Right forelimb (tissue), 1 donor: ENCODE measurements around the gene PDE4DIP.
"Not testable (repeated sequence)": the region's sequence is repeated elsewhere in the genome, so short reads cannot be mapped to it uniquely, and the experiment has no call there.

Experiments
- DNase-seq: peaks from one replicate; pipeline ENCODE4 v3.0.0-alpha.2; 2018

Gene PDE4DIP

DNA sequence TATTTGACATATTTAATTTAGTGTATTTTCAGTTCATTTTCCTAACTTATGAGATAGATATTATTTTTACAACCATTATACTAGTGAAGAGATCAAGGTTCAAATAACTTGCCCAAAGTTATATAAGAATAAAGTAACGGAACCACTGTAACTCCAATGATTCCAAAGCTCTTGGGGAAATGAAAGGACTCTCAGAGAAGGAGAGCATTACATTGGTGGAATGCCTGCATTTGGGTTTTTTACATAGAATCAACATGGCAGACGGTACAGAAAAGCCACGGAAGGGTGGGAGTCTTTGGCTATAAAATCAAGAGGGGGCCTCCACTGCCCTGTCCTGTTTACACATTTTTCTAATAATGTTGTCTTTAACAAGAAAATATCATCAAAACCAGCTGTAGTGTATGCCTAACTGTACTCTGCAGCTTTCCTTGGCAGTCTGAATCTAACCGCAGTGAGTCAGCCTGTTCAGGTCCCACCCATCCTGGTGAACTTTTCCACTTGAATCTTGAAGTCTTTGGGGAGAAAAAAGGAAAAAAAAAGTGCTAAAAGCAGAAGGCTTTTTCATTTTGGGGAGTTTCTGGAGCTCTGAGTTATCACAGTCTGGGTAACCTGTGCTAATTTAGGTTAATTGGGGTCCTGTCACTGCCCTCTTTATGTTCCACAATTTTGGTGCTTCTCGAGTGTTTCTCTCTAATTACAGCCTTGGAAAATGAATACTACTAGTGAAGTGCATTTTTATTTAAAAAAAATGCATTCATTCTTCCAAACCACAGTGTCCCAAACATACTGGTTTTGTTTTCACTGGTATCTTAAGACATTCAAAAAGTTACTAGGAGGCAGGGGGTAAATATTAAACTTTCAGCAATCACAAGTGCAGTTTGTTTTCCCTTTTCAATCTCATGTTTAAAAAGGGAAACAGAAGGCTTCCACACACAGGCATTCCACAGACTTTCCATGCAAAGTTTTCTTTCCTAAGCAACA is 30.5 kb downstream of the PDE4DIP start:
- DNase-seq: not testable (repeated sequence)

DNA sequence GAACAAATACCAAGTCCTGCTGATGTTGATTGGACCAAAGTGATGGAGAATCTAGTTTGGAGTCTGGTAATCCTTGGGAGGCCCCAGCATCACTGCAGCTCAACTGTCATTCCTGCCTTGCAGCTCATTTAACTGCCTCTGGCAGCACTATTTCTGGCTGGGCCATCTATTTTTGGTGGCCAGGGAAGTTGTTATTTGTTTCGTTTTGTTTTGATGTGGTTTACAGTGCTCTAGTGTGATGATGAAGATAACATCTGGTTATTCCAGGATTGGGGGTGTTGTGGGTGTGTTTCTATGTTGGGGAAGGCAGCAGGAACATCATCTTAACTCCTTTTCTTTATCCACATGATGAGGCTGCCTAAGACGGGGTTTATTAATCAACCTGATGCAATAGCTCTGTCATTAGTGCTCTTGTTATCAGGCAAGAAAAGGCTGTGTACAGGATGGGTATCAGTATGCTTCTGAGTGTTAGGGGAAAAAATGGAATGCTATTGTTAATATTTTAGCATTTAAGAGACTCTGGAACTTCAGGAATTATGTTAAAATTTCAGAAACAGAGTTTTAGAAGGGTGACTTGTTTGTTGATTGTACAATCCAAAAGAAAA is 35.7 kb downstream of the PDE4DIP start:
- DNase-seq: not testable (repeated sequence)

DNA sequence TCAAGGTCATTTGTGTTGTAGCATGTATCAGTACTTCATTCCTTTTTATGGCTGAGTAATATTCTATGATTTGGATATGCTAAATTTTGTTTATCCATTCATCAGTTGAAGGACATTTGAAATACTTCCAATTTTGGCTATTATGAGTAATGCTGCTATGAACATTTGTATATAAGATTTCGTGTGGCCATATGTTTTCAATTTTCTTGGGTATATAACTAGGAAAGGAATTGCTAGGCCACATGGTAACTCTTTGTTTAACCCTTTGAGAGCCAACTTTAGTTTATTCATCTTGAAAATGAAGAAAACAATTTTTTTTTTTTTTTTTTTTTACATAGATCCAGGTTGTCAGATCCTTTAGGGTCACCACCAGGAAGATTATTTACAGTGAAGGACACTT is 37.0 kb downstream of the PDE4DIP start:
- not testable (repeated sequence) for DNase-seq

DNA sequence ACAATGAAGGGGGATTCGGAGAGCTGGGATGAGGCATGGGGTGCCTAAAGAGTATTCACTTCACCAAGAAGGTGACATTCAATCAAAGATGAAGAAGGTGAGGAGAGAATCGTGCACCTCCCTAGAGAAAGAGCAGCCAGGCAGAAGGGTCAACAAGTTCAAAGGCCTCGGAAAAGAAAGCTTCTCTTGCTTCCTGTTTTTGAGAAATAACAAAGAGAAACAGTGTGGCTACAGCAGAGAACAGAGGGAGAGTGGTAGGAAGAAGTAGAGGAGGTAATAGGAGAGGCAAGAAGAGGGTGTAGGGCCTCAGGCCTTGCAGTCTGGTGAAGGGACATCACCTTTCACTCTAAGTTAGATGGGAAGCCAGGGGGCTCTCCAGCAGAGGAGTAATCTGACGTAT is 41.0 kb downstream of the PDE4DIP start:
- not testable (repeated sequence) for DNase-seq

DNA sequence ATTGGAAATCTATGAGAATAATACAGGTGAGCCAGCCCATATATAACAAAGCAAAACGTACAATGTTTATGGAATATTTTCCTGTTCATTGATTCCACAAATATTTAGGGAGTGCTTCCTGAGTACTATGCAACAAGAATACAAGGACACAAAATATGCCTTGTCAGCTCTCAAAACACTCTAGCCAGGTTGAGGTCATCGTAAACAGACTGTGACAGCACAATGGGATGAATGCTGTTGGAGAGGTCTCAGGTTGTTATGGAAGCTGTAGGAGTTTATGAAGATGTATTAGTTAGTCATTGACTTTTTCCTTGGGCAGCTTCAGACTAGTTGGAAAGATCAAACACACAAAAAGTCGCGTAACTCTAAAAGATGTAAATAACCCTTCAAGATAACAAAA is 42.1 kb downstream of the PDE4DIP start:
- DNase-seq: not testable (repeated sequence)

DNA sequence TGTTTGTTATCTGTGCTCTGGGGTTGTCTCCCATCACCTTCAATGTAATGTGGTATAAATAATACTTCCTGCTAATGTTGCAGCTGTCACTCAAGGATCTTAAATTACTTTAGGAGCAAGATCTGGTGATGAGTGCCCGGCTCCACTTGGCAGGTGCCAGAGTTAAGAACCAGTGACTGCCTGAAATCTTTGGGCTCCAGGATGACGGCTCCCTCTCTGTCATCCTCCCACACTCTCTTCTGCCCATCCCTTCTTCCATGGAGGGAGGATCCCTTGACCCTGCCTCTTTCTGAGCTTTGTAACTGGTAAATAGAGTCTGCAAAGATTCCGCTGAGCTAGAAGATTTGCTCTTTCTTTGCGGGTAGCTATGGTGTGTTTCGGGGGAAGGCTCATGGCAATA is 44.4 kb downstream of the PDE4DIP start:
- DNase-seq: not testable (repeated sequence)

DNA sequence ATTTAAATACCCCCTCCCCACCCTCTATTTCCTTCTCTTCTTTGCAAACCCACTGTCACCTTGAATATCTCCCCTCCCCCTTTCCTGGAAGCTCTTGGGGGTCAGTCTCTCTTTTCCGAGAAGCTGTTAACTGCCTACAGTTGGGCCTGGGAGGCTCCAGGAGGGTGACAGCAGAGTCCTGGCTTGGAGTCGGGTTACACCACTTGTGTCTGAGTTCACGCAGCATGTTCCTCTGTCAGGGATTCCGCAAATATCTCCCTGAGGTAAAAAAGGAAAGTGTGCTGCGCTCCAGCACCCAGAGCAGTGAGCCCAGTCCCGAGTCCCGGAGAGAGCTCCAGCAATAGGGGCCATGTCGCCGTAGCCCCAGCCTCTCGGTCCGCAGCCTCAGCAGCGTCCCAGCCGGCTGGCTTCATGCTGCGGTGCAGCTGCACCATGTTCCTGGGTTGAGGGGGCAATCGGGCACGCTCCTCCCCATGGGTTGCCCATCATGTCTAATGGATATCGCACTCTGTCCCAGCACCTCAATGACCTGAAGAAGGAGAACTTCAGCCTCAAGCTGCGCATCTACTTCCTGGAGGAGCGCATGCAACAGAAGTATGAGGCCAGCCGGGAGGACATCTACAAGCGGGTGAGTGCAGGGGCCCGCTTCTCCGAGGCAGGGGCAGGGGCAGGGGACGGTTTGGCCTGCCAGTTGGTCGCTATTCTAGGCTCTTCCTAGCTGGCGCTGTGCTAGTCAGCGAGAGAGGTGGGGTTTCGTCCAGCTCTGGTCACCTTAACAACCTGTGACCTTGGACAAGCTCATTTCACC is 45.2 kb downstream of the PDE4DIP start:
- not testable (repeated sequence) for DNase-seq

DNA sequence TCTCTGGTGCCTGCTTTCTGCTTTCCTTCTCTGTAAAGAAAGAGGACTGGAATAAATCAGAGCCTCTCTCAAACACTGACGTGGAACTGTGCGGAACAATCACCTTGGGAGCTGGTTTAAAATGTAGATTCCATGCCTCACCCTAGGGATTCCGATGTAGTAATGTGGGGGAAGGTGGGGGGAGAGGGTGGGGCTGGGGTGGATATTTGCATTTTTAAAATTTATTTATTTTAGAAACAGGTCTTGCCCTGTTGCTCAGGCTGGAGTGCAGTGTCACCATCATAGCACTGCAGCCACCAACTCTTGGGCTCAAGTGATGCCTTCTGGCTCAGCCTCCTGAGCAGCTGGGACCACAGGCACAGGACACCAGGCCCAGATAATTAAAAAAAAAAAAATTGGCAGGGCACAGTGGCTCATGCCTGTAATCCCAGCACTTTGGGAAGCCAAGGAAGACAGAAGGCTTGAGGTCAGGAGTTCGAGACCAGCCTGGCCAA is 45.9 kb downstream of the PDE4DIP start:
- not testable (repeated sequence) for DNase-seq

DNA sequence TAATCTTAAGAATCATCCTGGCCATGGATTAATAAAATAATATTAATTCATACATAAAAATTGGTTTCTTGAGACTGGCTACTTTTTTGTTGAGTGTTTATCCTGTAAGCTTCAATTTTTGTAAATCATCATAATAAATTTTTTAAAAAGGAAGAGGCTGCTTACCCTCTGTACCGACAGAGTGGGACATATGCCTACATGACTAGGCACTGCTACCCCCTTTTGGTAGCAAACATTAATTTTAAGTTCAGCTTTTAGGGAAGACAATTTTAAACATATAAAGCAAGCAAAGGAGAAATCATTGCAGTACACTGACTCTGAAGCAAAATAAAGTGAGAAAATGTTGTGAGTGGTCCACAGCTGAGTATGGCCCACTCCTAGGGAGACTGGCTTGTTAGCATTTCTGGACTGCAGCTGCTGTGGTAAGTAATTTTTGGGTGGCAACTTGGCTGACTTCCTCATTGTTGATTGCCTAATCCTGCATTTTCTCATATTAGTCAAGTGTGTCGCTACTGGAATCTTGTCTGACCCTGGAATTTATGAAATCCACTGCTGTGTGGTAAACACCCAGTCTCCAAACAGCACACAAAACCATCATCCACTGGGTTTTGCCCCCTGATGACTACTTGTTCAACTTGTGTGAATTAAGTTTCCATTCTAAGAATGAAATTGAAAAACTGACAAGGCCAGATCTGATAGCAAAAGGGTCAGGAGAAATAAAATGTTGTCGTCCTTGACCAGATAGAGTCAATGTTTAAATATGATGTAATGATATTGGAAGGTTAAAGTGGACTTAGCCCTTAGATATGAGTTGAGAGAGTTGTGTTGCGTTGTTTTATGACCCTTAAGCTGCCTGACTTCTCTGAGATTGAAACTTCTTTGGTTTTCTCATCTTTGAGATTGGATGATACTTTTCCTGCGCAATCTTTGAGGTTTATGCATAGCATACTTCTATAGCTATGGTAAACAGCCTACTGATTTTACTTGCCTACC is 50.4 kb downstream of the PDE4DIP start:
- DNase-seq: not testable (repeated sequence)

DNA sequence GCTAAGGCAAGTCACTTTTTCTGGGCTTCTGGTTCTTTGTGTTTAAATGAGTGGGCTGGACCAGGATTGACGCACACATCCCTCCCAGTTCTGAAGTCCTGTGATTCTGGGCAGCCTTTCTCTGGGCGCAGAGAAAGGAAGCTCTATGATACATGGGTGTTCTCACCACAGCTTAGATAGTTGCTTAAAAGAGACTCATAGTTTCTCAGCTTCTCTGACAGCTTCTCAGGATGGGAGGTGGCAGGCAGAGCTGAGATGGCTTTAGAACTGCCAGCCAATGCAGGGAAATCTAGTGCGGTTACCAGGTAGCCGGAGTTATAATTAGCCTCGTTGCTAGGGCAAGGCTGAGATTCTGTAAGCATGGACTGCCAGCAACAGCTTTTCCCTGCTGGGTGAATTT is 55.8 kb downstream of the PDE4DIP start:
- not testable (repeated sequence) for DNase-seq

DNA sequence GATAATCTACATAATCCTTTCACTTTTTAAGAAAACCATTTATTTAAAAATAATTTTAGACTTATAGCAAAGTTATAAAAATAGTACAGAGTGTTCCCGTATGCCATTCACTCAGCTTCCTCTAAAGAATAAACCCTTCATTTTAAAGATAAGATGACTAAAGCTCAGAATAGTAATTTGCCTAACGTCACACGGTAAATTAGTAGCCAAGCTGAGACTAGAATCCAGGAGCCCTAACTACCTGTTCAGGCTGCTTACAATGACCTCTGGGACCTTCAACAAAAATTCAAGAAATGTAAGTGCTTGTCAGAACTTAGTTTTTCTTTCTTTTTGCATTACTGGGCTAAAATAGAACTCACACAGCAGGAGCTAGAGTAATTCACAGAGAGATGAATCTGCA is 56.5 kb downstream of the PDE4DIP start:
- not testable (repeated sequence) for DNase-seq

DNA sequence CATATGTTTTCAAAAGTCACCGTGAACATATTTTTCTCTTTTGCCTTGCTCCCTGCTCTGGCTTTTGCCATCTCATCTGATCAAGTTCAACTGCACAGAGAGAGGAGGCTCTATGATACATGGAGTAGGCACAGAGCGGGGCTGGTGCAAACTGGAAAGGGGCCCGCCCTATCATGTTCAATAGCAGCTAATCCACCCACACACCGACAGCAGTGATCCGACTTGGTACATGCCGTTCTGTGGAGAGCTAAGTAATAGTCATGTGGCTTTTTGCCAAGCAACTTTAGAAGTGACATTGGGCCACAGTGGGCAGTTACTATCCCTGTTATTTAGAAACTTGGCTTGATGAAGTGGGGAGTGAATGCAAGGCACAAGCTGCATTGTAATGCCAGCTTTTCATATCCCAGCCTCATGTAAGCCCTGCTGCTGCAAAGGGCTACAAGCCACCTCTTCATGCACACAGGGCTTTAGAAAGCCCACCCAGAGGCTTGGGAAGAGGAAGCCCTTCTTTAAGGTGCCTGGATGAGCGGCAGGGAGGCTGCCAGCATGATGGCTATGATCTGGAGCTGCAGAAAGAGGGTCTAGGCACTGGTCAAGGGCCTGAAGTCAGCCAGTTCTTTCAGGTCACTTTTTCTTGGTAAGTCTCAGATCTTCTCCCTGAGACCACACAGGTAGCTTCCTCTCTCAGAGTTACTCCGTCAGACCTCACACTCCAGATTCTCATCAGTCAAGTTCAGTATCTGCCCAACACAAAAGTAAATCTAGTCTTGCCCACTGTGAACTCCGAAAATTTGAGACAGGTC is 57.1 kb downstream of the PDE4DIP start:
- not testable (repeated sequence) for DNase-seq

DNA sequence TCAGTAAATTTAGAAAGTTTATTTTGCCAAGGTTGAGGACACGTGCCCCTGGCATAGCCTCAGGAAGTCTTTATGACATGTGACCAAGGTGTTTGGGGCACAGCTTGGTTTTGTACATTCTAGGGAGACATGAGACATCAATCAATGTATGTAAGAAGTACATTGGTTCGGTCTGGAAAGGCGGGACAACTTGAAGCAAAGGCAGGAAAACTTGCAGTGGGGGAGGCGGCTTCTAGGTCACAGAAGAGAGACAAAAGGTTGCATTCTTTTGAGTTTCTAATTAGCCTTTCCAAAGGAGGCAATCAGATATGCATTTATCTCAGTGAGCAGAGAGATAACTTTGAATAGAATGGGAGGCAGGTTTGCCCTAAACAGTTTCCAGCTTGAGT is 57.7 kb downstream of the PDE4DIP start:
- not testable (repeated sequence) for DNase-seq

DNA sequence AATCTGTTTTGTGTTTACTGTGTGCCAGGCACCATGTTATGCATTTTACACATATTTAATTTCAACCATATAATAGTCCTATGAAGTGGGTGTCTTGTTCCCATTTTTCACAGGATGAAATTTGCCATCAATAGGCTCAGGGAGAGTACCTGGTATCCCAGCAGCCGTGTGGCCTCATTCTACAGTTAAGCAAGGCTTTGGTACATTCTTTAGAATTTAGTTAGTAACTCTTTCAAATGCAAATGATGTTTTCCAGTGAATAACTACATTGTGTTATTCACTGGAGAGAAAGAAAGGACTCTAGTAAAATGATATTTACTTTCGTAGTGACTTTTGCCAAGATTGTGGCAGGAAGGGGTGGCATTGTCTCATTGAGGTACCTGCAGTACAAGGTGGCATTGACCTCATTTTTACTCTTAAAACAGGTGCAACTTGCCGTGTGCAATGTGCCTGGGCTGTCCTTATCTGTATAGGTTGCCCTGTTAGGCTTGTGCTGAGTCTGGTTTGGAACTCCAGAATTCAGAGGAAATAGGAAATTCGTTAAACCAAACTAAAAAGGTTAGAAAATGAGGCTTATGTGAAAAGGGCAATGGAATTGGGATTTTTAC is 65.1 kb downstream of the PDE4DIP start:
- not testable (repeated sequence) for DNase-seq

DNA sequence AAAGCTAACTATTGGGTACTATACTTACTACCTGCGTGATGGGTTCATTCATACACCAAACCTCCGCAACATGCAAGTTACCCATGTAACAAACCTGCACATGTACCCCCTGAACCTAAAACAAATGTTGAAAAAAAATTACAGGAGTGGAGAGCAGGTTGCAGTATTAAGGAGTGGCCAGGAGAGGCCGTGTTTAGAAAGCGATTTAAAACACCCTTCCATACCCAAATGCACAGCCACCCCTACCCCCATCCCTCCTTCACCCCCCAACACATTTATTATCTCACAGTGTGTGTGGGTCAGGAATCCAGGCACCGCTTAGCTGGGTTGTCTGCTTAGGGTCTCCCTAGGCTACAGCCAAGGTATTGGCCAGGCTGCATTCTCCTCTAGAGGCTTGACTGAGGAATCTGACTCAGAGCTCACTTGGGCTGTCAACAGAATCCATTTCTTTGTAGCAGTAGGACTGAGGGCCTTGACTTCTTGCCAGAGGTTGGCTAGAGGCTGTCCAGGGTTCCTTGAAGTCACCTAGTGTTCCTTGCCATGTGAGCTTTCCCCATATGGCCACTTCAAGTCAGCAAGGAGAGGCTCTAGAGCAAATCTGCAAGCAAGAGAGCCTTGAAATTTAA is 67.2 kb downstream of the PDE4DIP start:
- DNase-seq: not testable (repeated sequence)

DNA sequence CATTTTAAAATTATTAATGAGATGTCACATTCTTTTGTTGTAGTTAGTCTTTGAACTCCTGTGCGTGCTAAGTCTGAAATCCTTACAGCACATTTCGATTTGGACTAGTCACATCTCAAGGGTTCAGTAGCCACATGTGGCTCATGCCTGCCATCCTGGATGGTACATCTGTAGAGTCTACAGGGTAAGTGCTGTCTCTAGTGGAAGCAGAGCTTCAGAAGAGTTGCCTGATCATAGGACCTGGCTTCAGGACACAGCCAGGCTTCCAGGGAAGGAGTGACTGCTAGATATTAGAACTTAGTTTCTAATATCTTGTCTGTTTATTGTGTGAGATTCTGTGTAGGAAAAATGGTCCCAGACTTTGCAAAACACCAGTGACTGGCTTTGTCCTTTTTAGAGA is 72.0 kb downstream of the PDE4DIP start:
- DNase-seq: not testable (repeated sequence)

DNA sequence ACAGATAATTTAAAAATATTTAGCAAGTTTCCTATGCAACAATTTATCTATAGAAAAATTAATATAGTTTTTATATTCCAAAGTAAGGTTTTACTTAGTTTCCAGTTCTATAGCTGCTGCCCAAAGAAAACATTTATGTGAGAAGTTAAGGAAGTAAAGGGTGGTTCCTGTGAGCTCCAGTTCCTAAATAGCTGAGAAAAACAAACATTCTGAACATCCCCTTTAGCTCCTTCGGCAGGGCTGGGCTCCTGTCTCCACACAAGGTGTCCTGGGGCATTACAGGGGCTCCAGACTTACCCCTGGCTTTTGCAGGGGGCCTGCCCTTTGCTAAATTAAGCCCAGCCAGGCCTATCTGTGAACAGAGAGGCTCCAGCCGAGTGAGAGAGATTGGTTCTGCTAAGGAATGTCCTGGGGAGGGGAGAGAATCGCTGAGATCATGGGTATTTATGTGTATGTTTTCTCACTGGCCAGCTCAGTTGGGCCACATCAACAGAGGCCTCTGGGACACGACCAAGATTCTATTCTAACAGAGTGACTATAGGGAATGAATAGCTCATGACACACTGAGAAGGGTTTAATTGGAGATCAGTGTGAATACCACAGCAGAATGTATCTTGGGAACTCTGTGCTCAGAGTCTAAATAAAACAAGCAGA is 72.6 kb downstream of the PDE4DIP start:
- DNase-seq: not testable (repeated sequence)

DNA sequence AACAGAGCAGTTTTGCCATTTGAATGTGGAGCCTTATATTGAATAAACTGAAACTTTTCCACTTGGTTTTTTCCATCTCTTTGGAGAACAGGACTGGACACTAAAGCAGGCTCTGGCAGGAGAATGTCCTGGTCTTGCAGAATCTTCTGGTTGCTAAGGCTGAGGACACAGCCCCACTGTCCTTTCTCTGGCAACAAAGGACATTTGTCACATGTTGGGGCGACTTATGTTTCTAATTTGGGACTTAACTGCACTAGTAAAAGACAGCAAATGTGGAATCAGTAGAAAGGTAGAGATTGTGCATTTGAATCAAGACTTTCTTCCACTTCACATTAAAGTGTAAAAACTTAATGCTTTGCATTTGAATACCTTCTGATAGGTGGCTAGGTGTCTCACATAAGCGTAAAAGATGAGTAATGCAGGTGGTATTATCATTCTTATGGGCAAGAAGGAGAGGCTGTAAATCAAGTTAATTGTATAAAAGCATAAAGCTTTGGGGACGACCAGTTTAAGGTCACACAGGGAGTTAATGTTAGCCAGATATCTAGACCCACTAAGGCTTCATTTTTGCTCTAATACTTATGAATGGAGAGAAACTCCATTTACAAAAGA is 74.7 kb downstream of the PDE4DIP start:
- DNase-seq: not testable (repeated sequence)

DNA sequence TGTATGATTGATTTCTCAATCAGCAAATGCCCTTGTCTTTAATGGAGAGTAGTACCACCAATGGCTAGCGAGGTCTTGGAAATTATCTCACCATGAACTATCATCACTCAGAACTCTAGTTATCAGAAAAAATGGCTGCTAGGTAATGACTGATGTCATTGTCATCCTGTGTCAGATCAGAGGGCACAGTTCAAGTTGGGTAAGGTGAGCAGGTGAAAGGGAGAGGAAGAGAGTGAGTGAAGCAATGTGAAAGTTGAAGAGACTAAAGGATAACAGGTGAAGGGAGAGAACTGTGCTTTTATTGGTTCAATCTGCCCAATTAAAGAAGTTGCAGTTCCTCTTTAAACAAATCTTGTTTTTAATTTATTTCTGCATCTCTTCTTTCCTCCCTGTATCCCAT is 76.8 kb downstream of the PDE4DIP start:
- not testable (repeated sequence) for DNase-seq
